ENCODE results near the gene TAF1B. TPM values are rescaled to one million over a fixed set of nuclear protein-coding genes. Genes with fewer than 3 reads are reported as not detected.
A peak's percentile ranks its signal among the peaks of the same experiment; 100 is the strongest.

The TAF1B gene
- 1 to 10 TPM; 4.8 to 8.1 (median 6.6) TPM for total RNA-seq
- long read RNA-seq, partial matches to known transcripts, result 1 of 1 reads
- long read RNA-seq, other reads (novel, unspliced or antisense), result 0 of 1 reads

DNA sequence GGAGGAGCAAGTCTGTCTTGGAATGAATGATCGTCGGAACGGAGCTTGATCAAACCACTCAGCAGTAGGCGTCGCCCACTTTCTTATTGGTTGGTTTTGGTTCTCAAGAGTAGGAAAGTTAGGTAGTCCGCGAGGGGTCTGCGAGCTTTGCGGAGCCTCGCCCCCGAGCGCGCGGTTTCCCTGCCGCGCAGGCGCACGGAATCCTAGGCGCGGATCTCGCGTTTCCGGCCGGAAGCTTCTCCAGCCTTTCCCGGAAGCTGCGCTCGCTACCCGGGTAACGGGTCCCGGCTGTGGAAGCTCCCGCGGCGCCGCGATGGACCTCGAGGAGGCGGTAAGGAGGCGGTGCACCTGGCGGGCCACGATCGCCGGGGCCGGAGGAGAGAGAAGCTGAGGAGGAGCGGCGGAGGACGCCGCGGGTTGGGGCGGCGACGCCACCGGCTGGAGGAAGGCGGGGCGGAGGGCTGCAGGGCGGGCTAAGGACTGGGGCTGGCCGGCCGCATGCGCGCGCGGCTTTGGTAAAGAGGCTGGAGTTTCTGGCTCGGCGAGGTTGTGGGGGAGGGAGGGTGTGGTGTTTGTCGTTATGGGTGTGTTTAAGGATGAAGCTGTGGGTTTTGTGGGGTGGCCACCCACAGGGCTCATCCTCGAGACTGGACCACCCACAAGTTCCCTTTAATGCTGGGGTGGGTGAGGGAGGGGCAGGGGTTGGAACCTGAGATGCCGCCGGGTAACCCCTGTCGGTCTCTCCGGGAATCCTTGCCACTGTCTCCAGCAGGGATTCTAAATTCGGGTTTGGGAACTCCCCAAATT is at the start of gene TAF1B:
Gene TAF1B, plus strand, starts transcription at position 246 of the 807 bp plus-strand sequence. Its CDS starts 68 bp downstream, at position 314.
- DNase-seq (peak; percentile 87 to 90 (median 89)), ATAC-seq (peak; percentile 95 to 98 (median 97))
- 0% methylated on average over 20 of the region's 70 CpGs for WGBS (ENCODE audit: insufficient coverage, low coverage, low lambda C conversion rate, missing lambda C conversion rate)
- Histone ChIP-seq H3K36me3 (peaks cover 0 to 10% (median 0%) of the 10 kb centered on the region in 4 donors), H3K9me3 (no peaks in the 10 kb centered on the region), H3K4me1 (peaks cover 0 to 11% (median 0%) of the 10 kb centered on the region in 4 donors), H3K27ac (peak within 1 kb of the TSS; percentile 74 to 86 (median 84)), H3K4me3 (peak within 1 kb of the TSS; percentile 79 to 85 (median 79)), H3K27me3 (no peaks in the 10 kb centered on the region)
- intact Hi-C loops (cut with DNase I), result no loop called here
- TF ChIP-seq CTCF (IDR thresholded peaks at IDR 0.05) (peak; percentile 3 to 10 (median 6)), POLR2A (IDR thresholded peaks at IDR 0.05) (peak; percentile 73)

GRCh38 chr2:9793918-9794717 is 49.2 kb upstream of the TAF1B start:
- intact Hi-C loops (cut with DNase I), result no loop called here
- Histone ChIP-seq H3K27ac (no peak overlapping the region), H3K36me3 (no peaks in the 10 kb centered on the region), H3K4me3 (no peak overlapping the region), H3K4me1 (peaks cover 0 to 11% (median 0%) of the 10 kb centered on the region in 4 donors), H3K9me3 (no peaks in the 10 kb centered on the region), H3K27me3 (no peaks in the 10 kb centered on the region)
- ATAC-seq, result no peak
- TF ChIP-seq CTCF (IDR thresholded peaks at IDR 0.05), result no peak
- no peak for TF ChIP-seq POLR2A (IDR thresholded peaks at IDR 0.05)
- peak in 1 of 3 donors; percentile 40 for DNase-seq
- 82% methylated on average over 8 of the region's 17 CpGs for WGBS (ENCODE audit: insufficient coverage, low coverage, low lambda C conversion rate, missing lambda C conversion rate)

GRCh38 chr2:9795071-9795470 is 48.2 kb upstream of the TAF1B start:
- TF ChIP-seq POLR2A (IDR thresholded peaks at IDR 0.05) (no peak), CTCF (IDR thresholded peaks at IDR 0.05) (no peak)
- no peaks in the 10 kb centered on the region for H3K27me3 ChIP-seq
- peaks cover 0 to 6% (median 0%) of the 10 kb centered on the region in 4 donors for H3K4me1 ChIP-seq
- WGBS (ENCODE audit: insufficient coverage, low coverage, low lambda C conversion rate, missing lambda C conversion rate), result 0% methylated on average over 2 of the region's 6 CpGs
- H3K36me3 ChIP-seq, result no peaks in the 10 kb centered on the region
- ATAC-seq (no peak), DNase-seq (peak in 1 of 3 donors; percentile 14)
- H3K4me3 ChIP-seq, result no peak overlapping the region
- H3K9me3 ChIP-seq, result no peaks in the 10 kb centered on the region
- H3K27ac ChIP-seq, result no peak overlapping the region
- intact Hi-C loops (cut with DNase I), result no loop called here

DNA sequence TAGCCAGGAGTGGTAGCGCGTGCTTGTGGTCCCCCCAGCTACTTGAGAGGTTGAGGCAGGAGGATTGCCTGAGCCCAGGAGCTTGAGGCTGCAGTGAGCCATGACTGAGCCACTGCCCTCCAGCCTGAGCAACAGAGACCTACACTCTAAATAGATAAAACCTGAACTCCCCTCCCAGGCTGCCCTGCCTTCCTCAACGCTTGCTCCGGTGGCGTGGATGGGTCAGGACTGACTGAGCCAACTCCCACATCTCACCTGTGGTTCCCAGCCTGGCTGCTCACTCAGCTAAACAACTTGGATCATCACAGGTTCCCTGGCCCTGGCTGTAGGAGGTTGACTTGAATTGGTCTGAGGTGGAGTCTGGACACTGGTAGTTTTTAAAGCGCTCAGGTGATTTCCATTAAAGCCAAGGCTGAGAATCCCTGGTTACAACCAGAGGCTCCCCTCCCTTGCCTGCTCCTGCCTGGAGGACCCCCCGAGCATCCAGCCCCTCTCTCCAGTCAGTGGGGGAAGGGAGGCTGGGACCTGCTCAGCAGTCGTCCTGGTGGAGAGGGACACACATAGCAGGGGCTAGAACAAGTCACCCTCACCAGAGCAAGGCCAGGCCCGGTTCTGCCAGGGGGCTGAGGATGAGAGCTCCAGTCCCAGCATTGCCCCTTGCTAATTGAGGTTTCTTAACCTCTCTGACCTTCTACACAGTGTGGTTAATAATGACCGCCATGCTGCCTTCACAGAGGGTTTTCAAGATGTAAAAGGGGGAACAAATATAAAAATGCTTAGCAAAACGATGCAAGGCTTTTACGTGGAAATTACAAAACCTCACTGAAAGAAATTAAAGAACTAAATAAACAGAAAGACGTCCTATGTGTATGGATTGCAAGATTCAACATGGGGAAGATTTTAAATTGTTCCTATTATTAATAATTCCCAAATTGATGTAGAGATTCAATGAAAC is 46.9 kb upstream of the TAF1B start:
- Histone ChIP-seq H3K36me3 (no peaks in the 10 kb centered on the region), H3K4me3 (no peak overlapping the region), H3K27me3 (no peaks in the 10 kb centered on the region), H3K9me3 (no peaks in the 10 kb centered on the region), H3K4me1 (no peaks in the 10 kb centered on the region), H3K27ac (no peak overlapping the region)
- intact Hi-C loops (cut with DNase I), result no loop called here
- no peak for ATAC-seq
- WGBS (ENCODE audit: insufficient coverage, low coverage, low lambda C conversion rate, missing lambda C conversion rate), result 45% methylated on average over 9 of the region's 13 CpGs
- DNase-seq, result peak in 1 of 3 donors; percentile 31
- TF ChIP-seq POLR2A (IDR thresholded peaks at IDR 0.05) (no peak), CTCF (IDR thresholded peaks at IDR 0.05) (no peak)
